ENCODE results near the gene PLET1.

DNA sequence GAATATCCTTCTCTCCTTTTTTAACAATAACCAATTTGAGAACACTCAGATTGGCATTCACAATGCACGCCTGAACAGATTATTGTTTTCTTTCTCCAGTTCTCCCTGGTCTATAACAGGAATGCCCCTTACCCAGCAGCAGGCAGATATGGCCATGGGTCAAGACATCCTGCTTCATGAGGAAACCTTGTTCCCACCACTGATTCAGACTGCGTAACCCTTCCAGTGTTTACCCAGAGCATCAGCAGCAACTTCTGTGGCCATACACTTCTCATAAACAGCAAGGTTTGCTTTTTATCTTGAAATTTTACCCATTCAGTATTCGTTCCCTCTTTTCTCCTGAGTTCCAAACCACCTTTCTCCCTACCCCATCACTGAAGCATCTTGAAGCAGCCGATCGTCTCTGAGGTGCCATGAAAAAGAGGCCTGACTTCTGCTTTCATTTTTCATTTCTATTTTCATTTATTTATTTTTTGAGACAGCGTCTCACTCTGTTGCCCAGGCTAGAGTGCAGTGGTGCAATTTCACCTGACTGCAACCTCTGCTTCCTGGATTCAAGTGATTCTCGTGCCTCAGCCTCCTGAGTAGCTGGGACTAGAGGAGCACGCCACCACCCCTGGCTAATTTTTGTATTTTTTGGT is 24.8 kb downstream of the PLET1 start:
- TF ChIP-seq EZH2 (IDR thresholded peaks at IDR 0.05; ENCODE audit: low read length, missing control alignments), result no peak
- TF ChIP-seq, protein P1, sequence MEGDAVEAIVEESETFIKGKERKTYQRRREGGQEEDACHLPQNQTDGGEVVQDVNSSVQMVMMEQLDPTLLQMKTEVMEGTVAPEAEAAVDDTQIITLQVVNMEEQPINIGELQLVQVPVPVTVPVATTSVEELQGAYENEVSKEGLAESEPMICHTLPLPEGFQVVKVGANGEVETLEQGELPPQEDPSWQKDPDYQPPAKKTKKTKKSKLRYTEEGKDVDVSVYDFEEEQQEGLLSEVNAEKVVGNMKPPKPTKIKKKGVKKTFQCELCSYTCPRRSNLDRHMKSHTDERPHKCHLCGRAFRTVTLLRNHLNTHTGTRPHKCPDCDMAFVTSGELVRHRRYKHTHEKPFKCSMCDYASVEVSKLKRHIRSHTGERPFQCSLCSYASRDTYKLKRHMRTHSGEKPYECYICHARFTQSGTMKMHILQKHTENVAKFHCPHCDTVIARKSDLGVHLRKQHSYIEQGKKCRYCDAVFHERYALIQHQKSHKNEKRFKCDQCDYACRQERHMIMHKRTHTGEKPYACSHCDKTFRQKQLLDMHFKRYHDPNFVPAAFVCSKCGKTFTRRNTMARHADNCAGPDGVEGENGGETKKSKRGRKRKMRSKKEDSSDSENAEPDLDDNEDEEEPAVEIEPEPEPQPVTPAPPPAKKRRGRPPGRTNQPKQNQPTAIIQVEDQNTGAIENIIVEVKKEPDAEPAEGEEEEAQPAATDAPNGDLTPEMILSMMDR (conservative IDR thresholded peaks at IDR 0.05 in 1 of 2, IDR thresholded peaks at IDR 0.05 in 1 of 2; ENCODE audit: low read depth in 1 of 2, low read length in 2 of 2), result no peak

Data from fibroblast of lung (primary cell).